Measurements from ENCODE around the gene RBM33.

Gene RBM33

DNA sequence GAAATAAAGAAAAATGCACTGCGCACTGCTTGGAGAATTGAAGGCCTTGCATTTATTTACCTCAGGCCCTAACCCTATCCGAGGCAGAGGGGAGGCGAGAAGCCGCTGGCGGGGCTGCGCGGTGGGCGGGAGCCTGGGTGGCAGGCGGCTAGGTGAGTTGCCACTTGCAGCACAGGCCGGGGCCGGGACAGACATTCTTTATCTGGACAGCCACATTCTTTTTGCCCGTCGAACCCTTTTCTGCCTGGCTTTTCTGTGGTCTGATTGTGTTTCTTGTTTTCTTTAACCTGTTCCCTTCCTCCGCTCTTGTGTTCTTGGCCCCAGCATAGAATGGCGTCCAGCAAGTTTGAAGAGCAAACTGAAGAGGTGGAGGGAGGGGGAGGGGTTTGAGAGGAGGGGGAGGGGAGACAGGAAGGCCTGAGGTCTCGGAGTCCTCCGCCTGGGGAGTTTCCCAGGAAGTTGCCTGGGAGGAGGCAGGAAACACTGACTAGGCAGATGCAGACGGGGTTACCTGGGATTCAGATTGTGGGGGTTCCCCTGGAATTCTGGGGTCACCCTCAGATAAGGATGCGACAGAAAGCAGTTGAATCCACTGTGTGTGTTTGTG is 162.7 kb downstream of the RBM33 start:
- Histone ChIP-seq H3K4me3 (ENCODE audit: low read depth in 1 of 2, low read length in 2 of 2) (no peak overlapping the region), H3K27me3 (ENCODE audit: low read depth, low read length) (peaks cover 41% of the 10 kb centered on the region), H3K27ac (ENCODE audit: low read length) (no peak overlapping the region), H3K9me3 (ENCODE audit: control insufficient read depth in 1 of 2, low read length in 2 of 2) (no peaks in the 10 kb centered on the region), H3K36me3 (ENCODE audit: control insufficient read depth in 1 of 2, insufficient read depth in 2 of 2, low read length in 2 of 2) (no peaks in the 10 kb centered on the region), H3K4me1 (ENCODE audit: control insufficient read depth in 1 of 2, insufficient read depth in 2 of 2, low read length in 2 of 2) (peaks cover 0 to 78% of the 10 kb centered on the region in 2 donors)

GRCh38 chr7:155807789-155808548 is 163.5 kb downstream of the RBM33 start:
- Histone ChIP-seq H3K27ac (ENCODE audit: low read length) (no peak overlapping the region), H3K4me1 (ENCODE audit: control insufficient read depth in 1 of 2, insufficient read depth in 2 of 2, low read length in 2 of 2) (peaks cover 0 to 79% of the 10 kb centered on the region in 2 donors), H3K4me3 (ENCODE audit: low read depth in 1 of 2, low read length in 2 of 2) (peak overlapping the region in 1 of 2 donors; percentile 30), H3K36me3 (ENCODE audit: control insufficient read depth in 1 of 2, insufficient read depth in 2 of 2, low read length in 2 of 2) (no peaks in the 10 kb centered on the region), H3K27me3 (ENCODE audit: low read depth, low read length) (peaks cover 48% of the 10 kb centered on the region), H3K9me3 (ENCODE audit: control insufficient read depth in 1 of 2, low read length in 2 of 2) (no peaks in the 10 kb centered on the region)

DNA sequence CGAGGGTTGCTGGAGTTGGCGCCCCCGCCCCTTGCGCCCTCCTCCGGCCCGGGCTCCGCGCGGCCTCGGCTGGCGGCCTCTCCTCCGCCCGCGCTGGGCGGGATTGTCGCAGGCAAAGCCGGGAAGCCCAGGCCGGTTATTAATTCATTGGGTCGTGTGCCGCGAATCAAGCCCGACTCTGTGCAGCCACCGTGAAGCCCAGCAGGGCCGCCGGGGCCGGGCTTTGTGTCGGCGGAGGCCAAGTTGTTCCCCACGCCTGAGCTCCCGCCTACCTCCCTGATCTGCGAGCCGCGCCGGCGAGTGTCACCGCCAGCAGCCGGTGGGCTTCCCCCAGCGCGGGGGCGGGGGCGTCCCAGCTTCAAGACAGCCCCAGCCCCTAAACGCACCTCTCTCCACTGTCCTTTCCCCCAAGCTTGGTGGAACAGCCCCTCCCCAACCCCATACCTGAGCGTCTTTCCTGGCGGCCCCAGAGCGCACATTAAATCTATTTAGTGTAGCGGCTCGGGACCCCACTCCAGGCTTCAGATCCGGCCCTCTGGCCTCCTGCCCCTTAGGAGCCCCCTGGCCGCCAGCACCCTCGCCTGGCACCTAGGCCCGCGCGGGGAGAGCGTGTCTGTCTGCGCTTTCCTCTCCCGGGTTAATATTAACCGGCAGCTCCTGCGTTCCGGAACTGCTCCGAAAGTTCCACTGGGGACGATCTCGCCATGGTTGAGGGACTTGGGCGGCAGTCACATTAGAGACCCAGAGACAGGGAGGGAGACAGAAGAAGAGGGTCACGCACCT is 164.3 kb downstream of the RBM33 start:
- H3K27me3 ChIP-seq (ENCODE audit: low read depth, low read length): peaks cover 51% of the 10 kb centered on the region
- H3K4me3 ChIP-seq (ENCODE audit: low read depth in 1 of 2, low read length in 2 of 2): peak overlapping the region; percentile 30 to 57
- peaks cover 0 to 71% of the 10 kb centered on the region in 2 donors for H3K4me1 ChIP-seq (ENCODE audit: control insufficient read depth in 1 of 2, insufficient read depth in 2 of 2, low read length in 2 of 2)
- no peaks in the 10 kb centered on the region for H3K36me3 ChIP-seq (ENCODE audit: control insufficient read depth in 1 of 2, insufficient read depth in 2 of 2, low read length in 2 of 2)
- no peaks in the 10 kb centered on the region for H3K9me3 ChIP-seq (ENCODE audit: control insufficient read depth in 1 of 2, low read length in 2 of 2)
- no peak overlapping the region for H3K27ac ChIP-seq (ENCODE audit: low read length)

DNA sequence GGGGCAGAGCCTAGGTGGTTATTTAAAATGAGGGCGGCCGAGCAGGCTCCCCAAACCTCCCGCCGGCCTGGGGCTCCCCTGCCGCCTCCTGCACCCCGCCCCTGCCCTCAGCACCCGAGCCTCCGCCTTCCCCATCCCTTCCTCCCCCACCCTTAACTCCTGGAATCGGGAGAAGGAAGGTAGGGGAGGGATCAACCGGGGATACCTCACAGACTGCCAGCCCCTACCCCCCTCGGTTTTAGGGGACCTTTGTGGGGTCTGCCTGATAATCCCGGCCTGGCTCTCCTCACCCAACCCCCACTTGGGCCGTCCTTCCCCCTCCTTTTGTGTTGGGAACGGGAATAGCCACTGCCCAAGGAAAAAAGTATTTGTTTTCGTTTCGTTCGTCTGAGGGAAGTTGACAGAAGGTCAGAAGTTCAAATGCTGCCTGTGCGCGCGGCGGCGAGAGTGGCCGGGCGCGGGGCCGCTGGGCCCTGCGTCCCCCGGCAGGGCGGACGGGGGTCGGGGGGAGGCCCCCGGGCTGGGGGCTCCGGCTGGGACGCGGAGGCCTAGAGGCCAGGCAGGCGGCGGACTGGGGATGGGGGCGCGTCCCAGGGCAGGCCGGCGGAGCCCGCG is 165.0 kb downstream of the RBM33 start:
- Histone ChIP-seq H3K4me3 (ENCODE audit: low read depth in 1 of 2, low read length in 2 of 2) (peak overlapping the region; percentile 30 to 57), H3K27ac (ENCODE audit: low read length) (no peak overlapping the region)

GRCh38 chr7:155809947-155810769 is 165.7 kb downstream of the RBM33 start:
- H3K27ac ChIP-seq (ENCODE audit: low read length): no peak overlapping the region
- peaks cover 0 to 57% of the 10 kb centered on the region in 2 donors for H3K4me1 ChIP-seq (ENCODE audit: control insufficient read depth in 1 of 2, insufficient read depth in 2 of 2, low read length in 2 of 2)
- H3K36me3 ChIP-seq (ENCODE audit: control insufficient read depth in 1 of 2, insufficient read depth in 2 of 2, low read length in 2 of 2): no peaks in the 10 kb centered on the region
- no peaks in the 10 kb centered on the region for H3K9me3 ChIP-seq (ENCODE audit: control insufficient read depth in 1 of 2, low read length in 2 of 2)
- H3K4me3 ChIP-seq (ENCODE audit: low read depth in 1 of 2, low read length in 2 of 2): no peak overlapping the region
- peaks cover 56% of the 10 kb centered on the region for H3K27me3 ChIP-seq (ENCODE audit: low read depth, low read length)

More for the DNA sequence above, 165.0 kb downstream of the RBM33 start:
- no peaks in the 10 kb centered on the region for H3K9me3 ChIP-seq (ENCODE audit: control insufficient read depth in 1 of 2, low read length in 2 of 2)
- peaks cover 56% of the 10 kb centered on the region for H3K27me3 ChIP-seq (ENCODE audit: low read depth, low read length)
- H3K4me1 ChIP-seq (ENCODE audit: control insufficient read depth in 1 of 2, insufficient read depth in 2 of 2, low read length in 2 of 2): peaks cover 0 to 64% of the 10 kb centered on the region in 2 donors
- no peaks in the 10 kb centered on the region for H3K36me3 ChIP-seq (ENCODE audit: control insufficient read depth in 1 of 2, insufficient read depth in 2 of 2, low read length in 2 of 2)

GRCh38 chr7:155810770-155811559 is 166.5 kb downstream of the RBM33 start:
- Histone ChIP-seq H3K4me1 (ENCODE audit: control insufficient read depth in 1 of 2, insufficient read depth in 2 of 2, low read length in 2 of 2) (peaks cover 0 to 49% of the 10 kb centered on the region in 2 donors), H3K27me3 (ENCODE audit: low read depth, low read length) (peaks cover 52% of the 10 kb centered on the region), H3K9me3 (ENCODE audit: control insufficient read depth in 1 of 2, low read length in 2 of 2) (no peaks in the 10 kb centered on the region), H3K27ac (ENCODE audit: low read length) (no peak overlapping the region), H3K4me3 (ENCODE audit: low read depth in 1 of 2, low read length in 2 of 2) (no peak overlapping the region), H3K36me3 (ENCODE audit: control insufficient read depth in 1 of 2, insufficient read depth in 2 of 2, low read length in 2 of 2) (no peaks in the 10 kb centered on the region)

- Histone ChIP-seq H3K4me1 (ENCODE audit: control insufficient read depth in 1 of 2, insufficient read depth in 2 of 2, low read length in 2 of 2) (peaks cover 0 to 43% of the 10 kb centered on the region in 2 donors), H3K27me3 (ENCODE audit: low read depth, low read length) (peaks cover 49% of the 10 kb centered on the region), H3K27ac (ENCODE audit: low read length) (no peak overlapping the region), H3K9me3 (ENCODE audit: control insufficient read depth in 1 of 2, low read length in 2 of 2) (no peaks in the 10 kb centered on the region), H3K36me3 (ENCODE audit: control insufficient read depth in 1 of 2, insufficient read depth in 2 of 2, low read length in 2 of 2) (no peaks in the 10 kb centered on the region), H3K4me3 (ENCODE audit: low read depth in 1 of 2, low read length in 2 of 2) (no peak overlapping the region)
Measured at GRCh38 chr7:155811560-155811894, 167.1 kb downstream of the RBM33 start.

DNA sequence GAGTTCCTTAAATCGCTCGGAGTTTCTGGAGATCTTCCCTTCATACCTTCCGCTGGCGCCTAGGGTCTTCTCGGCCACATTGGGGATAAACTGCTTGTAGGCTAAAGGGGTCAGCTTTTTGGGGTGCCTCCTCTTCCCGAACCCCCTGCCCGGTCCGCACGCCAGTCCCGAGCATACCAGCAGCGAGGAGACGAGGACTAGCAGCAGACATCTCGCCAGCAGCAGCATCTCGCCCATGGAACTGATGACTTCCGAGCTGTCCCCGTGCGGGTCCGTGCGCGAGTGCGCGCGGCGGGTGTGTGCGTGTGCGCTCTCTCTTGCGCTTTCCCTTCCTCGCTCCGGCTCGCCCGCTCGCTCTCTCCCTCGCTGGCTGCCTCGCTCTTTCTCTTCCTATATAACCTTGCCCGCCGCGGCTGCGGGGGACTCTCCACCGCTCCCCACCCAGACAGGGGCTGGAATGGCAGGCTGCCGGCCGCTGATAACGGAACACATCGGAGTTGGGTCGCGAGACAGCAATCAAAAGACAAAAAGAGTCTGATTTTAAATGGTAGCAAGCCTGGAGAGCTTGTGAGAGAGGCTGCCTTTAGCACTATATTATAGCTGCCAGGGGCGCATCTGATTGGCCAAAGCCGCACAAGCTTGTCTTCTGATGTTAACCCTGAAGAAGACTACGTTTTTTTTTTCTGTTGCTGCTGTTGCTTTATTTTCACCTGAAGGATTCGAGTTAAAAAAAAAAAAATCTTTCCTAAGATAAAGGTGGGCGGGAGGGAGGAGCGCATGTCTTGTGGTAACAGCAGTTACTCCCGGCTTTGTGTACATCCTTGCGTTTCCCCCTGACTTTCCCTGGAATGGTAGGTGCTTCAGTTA is 167.7 kb downstream of the RBM33 start, which contains the start of gene SHH:
SHH (minus strand) TSS at position 569 of the 867 bp plus-strand sequence; CDS start at position 228, 341 bp downstream.
- no peaks in the 10 kb centered on the region for H3K36me3 ChIP-seq (ENCODE audit: control insufficient read depth in 1 of 2, insufficient read depth in 2 of 2, low read length in 2 of 2)
- H3K9me3 ChIP-seq (ENCODE audit: control insufficient read depth in 1 of 2, low read length in 2 of 2): no peaks in the 10 kb centered on the region
- peaks cover 49% of the 10 kb centered on the region for H3K27me3 ChIP-seq (ENCODE audit: low read depth, low read length)
- peak within 1 kb of the TSS in 1 of 2 donors; percentile 41 for H3K4me3 ChIP-seq (ENCODE audit: low read depth in 1 of 2, low read length in 2 of 2)
- H3K27ac ChIP-seq (ENCODE audit: low read length): no peak within 1 kb of the TSS
- peaks cover 0 to 39% of the 10 kb centered on the region in 2 donors for H3K4me1 ChIP-seq (ENCODE audit: control insufficient read depth in 1 of 2, insufficient read depth in 2 of 2, low read length in 2 of 2)

GRCh38 chr7:155813125-155813524 is 168.7 kb downstream of the RBM33 start:
- Histone ChIP-seq H3K4me3 (ENCODE audit: low read depth in 1 of 2, low read length in 2 of 2) (no peak overlapping the region), H3K27ac (ENCODE audit: low read length) (no peak overlapping the region), H3K36me3 (ENCODE audit: control insufficient read depth in 1 of 2, insufficient read depth in 2 of 2, low read length in 2 of 2) (no peaks in the 10 kb centered on the region), H3K9me3 (ENCODE audit: control insufficient read depth in 1 of 2, low read length in 2 of 2) (no peaks in the 10 kb centered on the region), H3K4me1 (ENCODE audit: control insufficient read depth in 1 of 2, insufficient read depth in 2 of 2, low read length in 2 of 2) (peaks cover 0 to 33% of the 10 kb centered on the region in 2 donors), H3K27me3 (ENCODE audit: low read depth, low read length) (peaks cover 41% of the 10 kb centered on the region)
